ENCODE results near the gene GCNT1. TPM values are rescaled to one million over a fixed set of nuclear protein-coding genes. Genes with fewer than 3 reads are reported as not detected.

The GCNT1 gene
- total and polyA plus RNA-seq, 2 of the 4 experiments (the other 2 are of a cell fraction): 12.5 to 46.6 TPM

DNA sequence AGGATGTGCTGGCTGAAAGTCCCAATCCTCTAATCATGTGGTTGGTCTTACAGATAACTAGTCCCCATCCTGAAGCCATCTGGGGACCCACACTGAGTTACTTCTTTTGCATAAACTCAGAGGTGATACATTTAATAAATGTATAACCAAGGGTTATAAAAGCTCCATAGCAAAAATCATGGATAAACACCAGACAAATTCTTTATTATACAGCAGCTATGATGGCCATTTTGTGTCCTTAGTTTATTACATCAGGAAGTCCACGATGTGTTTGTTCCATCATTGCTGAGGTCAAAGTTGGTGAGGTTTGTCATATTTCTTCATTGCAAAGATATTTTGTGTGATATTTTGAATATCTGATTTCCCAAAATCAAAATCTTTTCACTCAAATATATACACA lies 80.2 kb downstream of the GCNT1 start:
- Histone ChIP-seq H4K91ac (ENCODE audit: insufficient read depth, low read depth, low read length) (no peak overlapping the region), H4K20me1 (ENCODE audit: insufficient read depth, low read length) (no peaks in the 10 kb centered on the region), H4K8ac (ENCODE audit: low read depth in 2 of 2, low read length in 2 of 2) (no peak overlapping the region), H3K4me1 (ENCODE audit: control insufficient read depth, insufficient read depth, low read length) (no peaks in the 10 kb centered on the region), H3K56ac (ENCODE audit: extremely low read depth, insufficient read depth, low read length) (no peak overlapping the region), H3K9me3 (ENCODE audit: control insufficient read depth, insufficient read depth, low read length) (no peaks in the 10 kb centered on the region), H2BK15ac (ENCODE audit: low read depth, low read length) (no peak overlapping the region), H3K4me3 (ENCODE audit: insufficient read depth, low read depth, low read length) (no peak overlapping the region), H3K14ac (replicated peaks; ENCODE audit: low read depth, low read length) (no peak overlapping the region), H3K18ac (ENCODE audit: low read depth, low read length) (no peak overlapping the region), H4K5ac (ENCODE audit: low read depth, low read length) (no peak overlapping the region), H2AK9ac (replicated peaks; ENCODE audit: low read depth, low read length, poor library complexity) (no peak overlapping the region), H2AFZ (replicated peaks; ENCODE audit: low read length, poor library complexity) (no peak overlapping the region), H3K27me3 (ENCODE audit: control insufficient read depth, insufficient read depth, low read length) (no peaks in the 10 kb centered on the region), H3K4ac (ENCODE audit: low read depth, low read length) (no peak overlapping the region), H3K23ac (ENCODE audit: low read depth, low read length) (no peak overlapping the region), H3K4me2 (ENCODE audit: low read depth, low read length) (no peak overlapping the region), H3K27ac (ENCODE audit: insufficient read depth, low read length) (no peak overlapping the region), H2BK5ac (ENCODE audit: low read depth, low read length, poor library complexity, severe bottlenecking) (no peak overlapping the region), H3K36me3 (ENCODE audit: control insufficient read depth, insufficient read depth, low read length) (no peaks in the 10 kb centered on the region), H2AK5ac (ENCODE audit: low read depth, low read length) (no peak overlapping the region), H3K9me1 (ENCODE audit: insufficient read depth, low read length) (0 out of 2 replicates have a peak, but pooled peaks cover 2% of the 10 kb centered on the region), H3K9ac (ENCODE audit: low read depth, low read length) (no peak overlapping the region), H3K79me1 (ENCODE audit: low read depth in 1 of 2, low read length in 2 of 2) (no peaks in the 10 kb centered on the region), H2BK120ac (ENCODE audit: low read depth, low read length) (no peak overlapping the region), H2BK20ac (ENCODE audit: low read depth, low read length) (no peak overlapping the region)
- POLR2A ChIA-PET (ENCODE audit: unreplicated experiment): no interaction called here
- no CpG with 5 or more reads among the region's 1 CpG for WGBS, 2 experiments (ENCODE audit: extremely low coverage in 2 of 2, insufficient read length in 1 of 2)
- intact Hi-C loops (cut with micrococcal nuclease): no loop called here
- in situ Hi-C loops (cut with MboI; ENCODE audit: low sequenced_read_pairs): no loop called here
- TF ChIP-seq RAD21 (IDR thresholded peaks at IDR 0.05; ENCODE audit: low read length) (no peak), NFE2L2 (IDR thresholded peaks at IDR 0.05; ENCODE audit: low read depth, low read length) (no peak), SMC3 (IDR thresholded peaks at IDR 0.05; ENCODE audit: low read depth, low read length) (no peak), FOS (IDR thresholded peaks at IDR 0.05; ENCODE audit: low read depth, low read length) (no peak), MAZ (IDR thresholded peaks at IDR 0.05; ENCODE audit: borderline replicate concordance, low read depth, low read length) (no peak), RCOR1 (IDR thresholded peaks at IDR 0.05; ENCODE audit: insufficient replicate concordance, low read length) (no peak), CHD1 (IDR thresholded peaks at IDR 0.05; ENCODE audit: low read depth, low read length) (no peak), BHLHE40 (IDR thresholded peaks at IDR 0.05; ENCODE audit: low read depth, low read length) (no peak), CEBPB (IDR thresholded peaks at IDR 0.05; ENCODE audit: low read depth, low read length) (no peak)
- TF ChIP-seq, protein P1, sequence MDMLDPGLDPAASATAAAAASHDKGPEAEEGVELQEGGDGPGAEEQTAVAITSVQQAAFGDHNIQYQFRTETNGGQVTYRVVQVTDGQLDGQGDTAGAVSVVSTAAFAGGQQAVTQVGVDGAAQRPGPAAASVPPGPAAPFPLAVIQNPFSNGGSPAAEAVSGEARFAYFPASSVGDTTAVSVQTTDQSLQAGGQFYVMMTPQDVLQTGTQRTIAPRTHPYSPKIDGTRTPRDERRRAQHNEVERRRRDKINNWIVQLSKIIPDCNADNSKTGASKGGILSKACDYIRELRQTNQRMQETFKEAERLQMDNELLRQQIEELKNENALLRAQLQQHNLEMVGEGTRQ (IDR thresholded peaks at IDR 0.05; ENCODE audit: low read depth, low read length): no peak
- TF ChIP-seq, protein P2, sequence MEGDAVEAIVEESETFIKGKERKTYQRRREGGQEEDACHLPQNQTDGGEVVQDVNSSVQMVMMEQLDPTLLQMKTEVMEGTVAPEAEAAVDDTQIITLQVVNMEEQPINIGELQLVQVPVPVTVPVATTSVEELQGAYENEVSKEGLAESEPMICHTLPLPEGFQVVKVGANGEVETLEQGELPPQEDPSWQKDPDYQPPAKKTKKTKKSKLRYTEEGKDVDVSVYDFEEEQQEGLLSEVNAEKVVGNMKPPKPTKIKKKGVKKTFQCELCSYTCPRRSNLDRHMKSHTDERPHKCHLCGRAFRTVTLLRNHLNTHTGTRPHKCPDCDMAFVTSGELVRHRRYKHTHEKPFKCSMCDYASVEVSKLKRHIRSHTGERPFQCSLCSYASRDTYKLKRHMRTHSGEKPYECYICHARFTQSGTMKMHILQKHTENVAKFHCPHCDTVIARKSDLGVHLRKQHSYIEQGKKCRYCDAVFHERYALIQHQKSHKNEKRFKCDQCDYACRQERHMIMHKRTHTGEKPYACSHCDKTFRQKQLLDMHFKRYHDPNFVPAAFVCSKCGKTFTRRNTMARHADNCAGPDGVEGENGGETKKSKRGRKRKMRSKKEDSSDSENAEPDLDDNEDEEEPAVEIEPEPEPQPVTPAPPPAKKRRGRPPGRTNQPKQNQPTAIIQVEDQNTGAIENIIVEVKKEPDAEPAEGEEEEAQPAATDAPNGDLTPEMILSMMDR (conservative IDR thresholded peaks at IDR 0.05; ENCODE audit: low read depth, low read length): no peak
- CTCF ChIA-PET: no interaction called here
- dilution Hi-C loops (cut with HindIII; ENCODE audit: low sequenced_read_pairs, unreplicated experiment): no loop called here
- ATAC-seq (ENCODE audit: low read depth): no peak
- no peak for DNase-seq
- no TSS peak for BruUV-seq (replicated peaks)
